Tibial nerve (tissue), 4 donors: ENCODE data around the gene SP140. TPM values are rescaled to one million over a fixed set of nuclear protein-coding genes. Genes with fewer than 3 reads are reported as not detected.

Experiments
- DNase-seq, 2 donors: peaks; one replicate each; pipeline ENCODE4 v3.0.0-alpha.2; 2019; ENCODE audit warnings: low spot score in 2 of 2
- H3K27ac ChIP-seq, 4 donors: fragments of 200-600 bp; sonication (generic) in 3 of 4; one replicate each; pipeline ENCODE4 v1.5.1; 2017 to 2019; ENCODE audit warnings: mild to moderate bottlenecking in 1 of 4
- H3K27me3 ChIP-seq, 2 donors: fragments of 200-600 bp; sonication (generic) in 1 of 2; one replicate each; pipeline versions ENCODE4 v1.5.1 to v1.6.0; 2017 to 2019
- H3K36me3 ChIP-seq, 3 donors: fragments of 200-600 bp; sonication (generic); one replicate each; pipeline ENCODE4 v1.5.1; 2018 to 2019
- H3K4me1 ChIP-seq, 4 donors: fragments of 200-600 bp; sonication (generic) in 3 of 4; one replicate each; pipeline ENCODE4 v1.5.1; 2017 to 2019
- H3K4me3 ChIP-seq, 4 donors: fragments of 200-600 bp; sonication (generic) in 3 of 4; one replicate each; pipeline ENCODE4 v1.5.1; 2017 to 2019; ENCODE audit warnings: mild to moderate bottlenecking in 1 of 4, moderate library complexity in 1 of 4
- H3K9me3 ChIP-seq, 4 donors: fragments of 200-600 bp; sonication (generic) in 3 of 4; one replicate each; pipeline ENCODE4 v1.5.1; 2017 to 2019
- EP300 ChIP-seq, 2 donors: sonication (generic); formaldehyde crosslinking; IDR thresholded peaks; one replicate each; pipeline ENCODE4 v1.6.1; 2017; ENCODE audit warnings: antibody characterized with exemption in 2 of 2, mild to moderate bottlenecking in 1 of 2
- POLR2A ChIP-seq, 2 donors: fragments of 450-650 bp; IDR thresholded peaks; one replicate each; pipeline ENCODE4 v1.6.1; 2017; ENCODE audit warnings: antibody characterized with exemption in 2 of 2, mild to moderate bottlenecking in 2 of 2, moderate library complexity in 2 of 2
- WGBS, 2 donors: methylation state at CpG; one replicate each; pipeline ENCODE4 v1.1.5; 2018; 5-methylcytosine and 5-hydroxymethylcytosine counted together
- total RNA-seq, 4 donors: library from RNA; depleted of rRNA; stranded (reverse); fragments of >200 nt; gene quantifications; one replicate each; pipeline ENCODE4 v1.1.0, GENCODE V29; 2016
- TF ChIP-seq, protein P1 (sequence below), 5 experiments: fragments of 200-600 bp in 3 of 5; fragments of 450-650 bp in 2 of 5; sonication (generic) in 3 of 5; IDR thresholded peaks; one replicate each; pipeline ENCODE4 v1.5.1; 2016 to 2019; ENCODE audit warnings: antibody characterized with exemption in 5 of 5, mild to moderate bottlenecking in 3 of 5, moderate library complexity in 2 of 5

The SP140 gene
- total RNA-seq, 4 donors from 2014 or later, result 0.63 to 4.5 (median 1.4) TPM

DNA sequence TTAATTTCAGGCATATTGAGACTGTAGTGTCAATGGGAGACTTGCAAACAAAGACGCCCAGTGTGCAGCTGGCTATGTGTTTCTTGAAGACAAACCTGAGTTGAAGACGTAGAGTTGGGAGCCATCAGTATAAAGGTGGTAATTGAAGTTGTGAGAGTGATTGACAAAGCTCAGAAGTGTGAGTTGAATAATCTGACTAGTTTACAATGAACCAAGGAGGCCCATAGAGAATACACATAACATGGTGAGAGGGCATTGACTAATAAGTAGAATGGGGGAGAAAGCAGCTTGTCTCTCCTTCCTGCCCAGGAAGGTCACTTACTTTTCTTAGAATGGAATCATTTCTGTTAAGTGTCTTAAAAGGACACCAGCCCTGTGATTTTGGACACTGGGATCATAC, 19.8 kb upstream of the SP140 start:
- no peak for TF ChIP-seq POLR2A (IDR thresholded peaks at IDR 0.05)
- Histone ChIP-seq H3K36me3 (peaks cover 0 to 98% (median 32%) of the 10 kb centered on the region in 3 donors), H3K27ac (no peak overlapping the region), H3K4me3 (no peak overlapping the region), H3K9me3 (peaks cover 0 to 6% (median 0%) of the 10 kb centered on the region in 4 donors), H3K27me3 (no peaks in the 10 kb centered on the region), H3K4me1 (no peaks in the 10 kb centered on the region)
- DNase-seq, result no peak
- WGBS, 2 donors, result 86 to 96% methylated on average over 2 of the region's 2 CpGs

DNA sequence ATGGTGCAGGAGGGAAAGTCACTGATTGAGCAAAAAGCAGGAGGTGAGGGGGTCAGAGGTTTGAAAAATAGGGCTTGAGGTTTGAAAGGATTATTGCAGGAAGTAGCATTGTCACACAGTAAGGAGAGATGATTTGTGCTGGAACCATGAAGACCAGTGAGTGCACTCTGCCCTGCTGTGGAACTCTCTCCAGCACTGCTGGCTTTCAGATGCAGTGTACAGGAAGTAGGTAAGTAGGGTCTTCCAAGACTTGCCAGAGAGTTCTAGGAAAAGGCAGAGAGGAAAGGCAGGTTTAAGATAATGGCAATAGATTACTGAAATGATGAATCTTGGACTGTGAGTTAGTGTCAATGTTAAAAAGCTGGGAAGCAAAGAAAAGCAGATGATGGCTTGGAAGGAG, 17.0 kb upstream of the SP140 start:
- H3K27ac ChIP-seq, result no peak overlapping the region
- DNase-seq, result no peak
- H3K36me3 ChIP-seq, result peaks cover 0 to 98% (median 51%) of the 10 kb centered on the region in 3 donors
- no peaks in the 10 kb centered on the region for H3K27me3 ChIP-seq
- H3K4me3 ChIP-seq, result no peak overlapping the region
- H3K4me1 ChIP-seq, result no peaks in the 10 kb centered on the region
- no peak for TF ChIP-seq EP300 (IDR thresholded peaks at IDR 0.05)
- H3K9me3 ChIP-seq, result no peaks in the 10 kb centered on the region

DNA sequence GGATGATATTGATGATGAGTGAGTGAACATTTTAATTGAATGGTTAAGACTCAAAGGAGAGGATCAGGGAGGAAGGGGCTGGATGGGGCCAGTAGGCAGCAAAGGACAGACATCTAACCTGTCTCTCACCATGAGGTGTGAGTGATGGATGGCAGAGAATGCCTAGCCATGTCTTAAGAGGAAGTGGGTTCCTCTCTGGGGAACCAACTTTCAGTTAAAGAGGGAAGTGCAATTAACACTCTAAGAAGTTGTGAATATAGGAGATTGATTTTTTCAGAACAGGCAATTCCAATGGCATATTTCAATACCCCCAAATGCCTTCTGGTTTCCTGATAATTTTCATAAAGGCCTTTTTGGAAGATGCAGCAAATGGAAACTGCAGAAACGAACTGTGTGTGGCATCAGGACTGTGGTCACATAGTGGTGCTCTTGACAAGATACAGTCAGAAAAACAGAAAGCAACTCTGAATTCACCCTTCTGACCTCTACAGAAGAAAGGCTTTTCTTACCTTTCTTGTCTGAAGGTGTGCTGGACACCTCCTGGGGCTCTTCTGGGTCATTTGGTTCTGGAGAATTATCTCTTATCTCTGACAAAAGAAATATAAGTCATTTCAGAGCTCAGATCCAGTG, 16.0 kb upstream of the SP140 start:
- H3K36me3 ChIP-seq, result peaks cover 0 to 98% (median 54%) of the 10 kb centered on the region in 3 donors
- H3K27ac ChIP-seq, result no peak overlapping the region

DNA sequence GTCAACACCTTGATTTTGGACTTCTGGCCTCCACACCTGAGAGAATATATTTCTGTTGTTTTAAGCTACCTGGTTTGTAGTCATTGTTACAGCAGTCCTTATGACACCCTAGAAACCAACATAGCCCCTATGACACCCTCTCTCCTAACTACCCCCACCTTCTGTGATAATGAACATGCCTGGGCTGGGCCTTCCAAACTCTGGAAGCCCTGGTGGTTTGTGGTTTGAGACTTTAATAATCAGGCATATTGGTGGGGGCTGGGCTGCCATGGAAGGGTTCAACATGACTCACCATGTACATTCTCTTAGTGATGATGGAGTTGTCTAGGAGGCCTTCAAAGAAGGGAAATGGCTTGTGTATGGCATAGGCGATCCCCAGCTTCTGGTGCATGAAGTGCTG, 9.0 kb upstream of the SP140 start:
- no peak for TF ChIP-seq POLR2A (IDR thresholded peaks at IDR 0.05)
- 89 to 94% methylated on average over 1 of the region's 1 CpG for WGBS, 2 donors

More for the DNA sequence above, 16.0 kb upstream of the SP140 start:
- no peaks in the 10 kb centered on the region for H3K9me3 ChIP-seq
- no peaks in the 10 kb centered on the region for H3K27me3 ChIP-seq
- TF ChIP-seq, protein P1, sequence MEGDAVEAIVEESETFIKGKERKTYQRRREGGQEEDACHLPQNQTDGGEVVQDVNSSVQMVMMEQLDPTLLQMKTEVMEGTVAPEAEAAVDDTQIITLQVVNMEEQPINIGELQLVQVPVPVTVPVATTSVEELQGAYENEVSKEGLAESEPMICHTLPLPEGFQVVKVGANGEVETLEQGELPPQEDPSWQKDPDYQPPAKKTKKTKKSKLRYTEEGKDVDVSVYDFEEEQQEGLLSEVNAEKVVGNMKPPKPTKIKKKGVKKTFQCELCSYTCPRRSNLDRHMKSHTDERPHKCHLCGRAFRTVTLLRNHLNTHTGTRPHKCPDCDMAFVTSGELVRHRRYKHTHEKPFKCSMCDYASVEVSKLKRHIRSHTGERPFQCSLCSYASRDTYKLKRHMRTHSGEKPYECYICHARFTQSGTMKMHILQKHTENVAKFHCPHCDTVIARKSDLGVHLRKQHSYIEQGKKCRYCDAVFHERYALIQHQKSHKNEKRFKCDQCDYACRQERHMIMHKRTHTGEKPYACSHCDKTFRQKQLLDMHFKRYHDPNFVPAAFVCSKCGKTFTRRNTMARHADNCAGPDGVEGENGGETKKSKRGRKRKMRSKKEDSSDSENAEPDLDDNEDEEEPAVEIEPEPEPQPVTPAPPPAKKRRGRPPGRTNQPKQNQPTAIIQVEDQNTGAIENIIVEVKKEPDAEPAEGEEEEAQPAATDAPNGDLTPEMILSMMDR (IDR thresholded peaks at IDR 0.05), result no peak
- no peak for TF ChIP-seq EP300 (IDR thresholded peaks at IDR 0.05)
- TF ChIP-seq POLR2A (IDR thresholded peaks at IDR 0.05), result no peak
- no peaks in the 10 kb centered on the region for H3K4me1 ChIP-seq
- H3K4me3 ChIP-seq, result no peak overlapping the region
- no peak for DNase-seq
- 93 to 94% methylated on average over 1 of the region's 1 CpG for WGBS, 2 donors

DNA sequence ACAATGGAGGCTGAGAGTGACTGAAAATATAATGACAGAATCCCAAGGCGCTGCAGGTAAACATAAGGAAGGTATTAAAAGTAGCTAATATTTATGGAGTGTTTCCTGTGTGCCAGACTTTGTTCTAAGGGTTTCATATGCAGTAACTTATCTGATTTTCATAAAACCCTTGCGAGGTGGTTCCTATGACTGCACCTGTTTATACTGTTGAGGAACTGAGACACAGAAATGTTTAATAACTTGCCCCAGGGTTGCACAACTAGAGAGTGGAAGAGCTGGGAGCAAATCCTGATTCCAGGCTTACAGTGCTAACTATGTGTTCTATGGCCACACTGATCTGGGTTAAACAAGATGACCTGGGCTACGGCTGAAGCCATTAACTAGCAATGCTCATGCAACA, 8.1 kb upstream of the SP140 start:
- Histone ChIP-seq H3K4me1 (peaks cover 0 to 22% (median 19%) of the 10 kb centered on the region in 4 donors), H3K27ac (no peak overlapping the region), H3K4me3 (peak overlapping the region in 1 of 4 donors; percentile 84), H3K27me3 (no peaks in the 10 kb centered on the region), H3K36me3 (peaks cover 0 to 50% (median 15%) of the 10 kb centered on the region in 3 donors), H3K9me3 (no peaks in the 10 kb centered on the region)
- TF ChIP-seq, protein P1 (IDR thresholded peaks at IDR 0.05), result no peak
- TF ChIP-seq EP300 (IDR thresholded peaks at IDR 0.05) (no peak), POLR2A (IDR thresholded peaks at IDR 0.05) (no peak)
- DNase-seq, result no peak
- WGBS, 2 donors, result 83% methylated on average over 3 of the region's 3 CpGs

More for the DNA sequence above, 9.0 kb upstream of the SP140 start:
- Histone ChIP-seq H3K4me1 (peaks cover 0 to 22% (median 19%) of the 10 kb centered on the region in 4 donors), H3K36me3 (peaks cover 0 to 59% (median 25%) of the 10 kb centered on the region in 3 donors), H3K27ac (no peak overlapping the region), H3K4me3 (no peak overlapping the region), H3K27me3 (no peaks in the 10 kb centered on the region), H3K9me3 (no peaks in the 10 kb centered on the region)
- no peak for DNase-seq

DNA sequence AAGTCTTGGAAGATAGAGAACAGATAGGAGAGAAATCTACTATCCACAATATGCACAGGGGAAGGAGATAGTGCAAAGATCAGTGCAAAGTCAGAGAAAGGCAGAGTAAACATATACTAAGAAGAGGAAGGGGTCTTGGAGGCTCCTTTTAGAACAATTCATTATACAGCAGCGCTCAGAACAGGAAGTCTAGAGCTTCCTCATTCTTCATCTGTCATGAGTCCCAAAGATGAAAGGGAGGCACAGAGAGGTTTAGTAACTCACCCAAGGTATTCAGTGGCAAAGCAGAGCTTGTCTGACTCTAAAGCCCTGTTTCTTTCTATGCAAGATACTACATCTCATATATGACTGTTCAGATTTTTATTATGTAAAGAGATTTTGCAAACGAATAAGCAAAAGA, 7.1 kb upstream of the SP140 start:
- WGBS, 2 donors, result 38 to 42% methylated on average over 2 of the region's 2 CpGs
- no peaks in the 10 kb centered on the region for H3K27me3 ChIP-seq
- peaks cover 0 to 40% (median 7%) of the 10 kb centered on the region in 3 donors for H3K36me3 ChIP-seq
- TF ChIP-seq POLR2A (IDR thresholded peaks at IDR 0.05) (no peak), EP300 (IDR thresholded peaks at IDR 0.05) (no peak)
- TF ChIP-seq, protein P1 (IDR thresholded peaks at IDR 0.05), result no peak
- DNase-seq, result no peak
- peaks cover 0 to 22% (median 19%) of the 10 kb centered on the region in 4 donors for H3K4me1 ChIP-seq
- peak overlapping the region in 3 of 4 donors; percentile 82 to 88 (median 87) for H3K27ac ChIP-seq
- no peaks in the 10 kb centered on the region for H3K9me3 ChIP-seq
- peak overlapping the region in 2 of 4 donors; percentile 63 to 84 for H3K4me3 ChIP-seq
